Sigmoid colon (tissue), 7 donors: ENCODE data around the gene PPP2R2C. TPM values are rescaled to one million over a fixed set of nuclear protein-coding genes. Genes with fewer than 3 reads are reported as not detected.
A peak's percentile ranks its signal among the peaks of the same experiment; 100 is the strongest.

ENCODE experiments used
- DNase-seq: peaks from one replicate; pipeline ENCODE4 v3.0.0-alpha.2; 2019
- H3K27ac ChIP-seq, 4 donors: fragments of 200-600 bp; sonication (generic); one replicate each; pipeline ENCODE4 v1.5.1; 2016 to 2019; ENCODE audit warnings: mild to moderate bottlenecking in 1 of 4
- H3K27me3 ChIP-seq, 3 donors: fragments of 200-600 bp; sonication (generic); one replicate each; pipeline ENCODE4 v1.5.1; 2019; ENCODE audit warnings: mild to moderate bottlenecking in 1 of 3
- H3K36me3 ChIP-seq, 4 donors: fragments of 200-600 bp; sonication (generic); one replicate each; pipeline ENCODE4 v1.5.1; 2016 to 2019
- H3K4me1 ChIP-seq, 4 donors: fragments of 200-600 bp; sonication (generic); one replicate each; pipeline ENCODE4 v1.5.1; 2017 to 2019
- H3K4me3 ChIP-seq, 4 donors: fragments of 200-600 bp; sonication (generic); one replicate each; pipeline ENCODE4 v1.5.1; 2017 to 2019; ENCODE audit warnings: mild to moderate bottlenecking in 2 of 4, moderate library complexity in 1 of 4
- H3K9me3 ChIP-seq, 4 donors: fragments of 200-600 bp in 3 of 4; sonication (generic) in 3 of 4; one replicate each; pipeline versions ENCODE4 v1.5.1 to v1.6.1; 2013 to 2019
- CTCF ChIP-seq, 4 experiments: fragments of 450-650 bp in 3 of 4; fragments of 200-600 bp in 1 of 4; IDR thresholded peaks; one replicate each; pipeline ENCODE4 v1.5.1; 2016 to 2019; ENCODE audit warnings: antibody characterized with exemption in 4 of 4, mild to moderate bottlenecking in 3 of 4, moderate library complexity in 2 of 4
- EP300 ChIP-seq, 4 donors: sonication (generic); formaldehyde crosslinking; IDR thresholded peaks; one replicate each; pipeline ENCODE4 v1.6.1; 2017; ENCODE audit warnings: antibody characterized with exemption in 4 of 4
- POLR2A ChIP-seq, 2 donors: fragments of 450-650 bp; IDR thresholded peaks; one replicate each; pipeline ENCODE4 v1.6.1; 2016; ENCODE audit warnings: antibody characterized with exemption in 2 of 2, mild to moderate bottlenecking in 2 of 2, moderate library complexity in 2 of 2
- POLR2AphosphoS5 ChIP-seq, 4 donors: sonication (generic); formaldehyde crosslinking; IDR thresholded peaks; one replicate each; pipeline ENCODE4 v1.6.1; 2017; ENCODE audit warnings: antibody characterized with exemption in 4 of 4
- WGBS, 2 donors: extraction: QIAGEN DNeasy Blood & Tissue Kit; methylation state at CpG; one replicate each; pipeline ENCODE4 v1.1.7; 2013; 5-methylcytosine and 5-hydroxymethylcytosine counted together
- intact Hi-C: fragments of 100-400 bp; cut with DNase I; formaldehyde crosslinking; loops from one replicate; pipeline ENCODE4 v1.15.1; 2023
- polyA plus RNA-seq, 3 donors: library from polyadenylated mRNA; stranded (reverse); fragments of 200-250 nt; gene quantifications; one replicate each; pipeline ENCODE4 v1.2.3, GENCODE V29; 2013
- total RNA-seq, 4 donors: library from RNA; depleted of rRNA; stranded (reverse); fragments of >200 nt; gene quantifications; one replicate each; pipeline ENCODE4 v1.1.0, GENCODE V29; 2016
- donor health status: healthy with polysubstance abuse.
- donor health status: Bipolar disorder and iron deficiency.
- donor health status: healthy.

PPP2R2C gene
- total and polyA plus RNA-seq, 7 donors = 0.49 to 2.8 (median 1.1) TPM; not detected in 2

GRCh38 chr4:6303943-6304342, 168.5 kb downstream of the PPP2R2C start:
- H3K36me3 ChIP-seq = peaks cover 20 to 55% (median 33%) of the 10 kb centered on the region in 4 donors
- 92% methylated on average over 12 of the region's 12 CpGs for WGBS, 2 donors
- TF ChIP-seq POLR2AphosphoS5 (IDR thresholded peaks at IDR 0.05) (no peak), EP300 (IDR thresholded peaks at IDR 0.05) (no peak), CTCF (IDR thresholded peaks at IDR 0.05) (no peak), POLR2A (IDR thresholded peaks at IDR 0.05) (no peak)

GRCh38 chr4:6302869-6303268, 169.5 kb downstream of the PPP2R2C start:
- peaks cover 0 to 5% (median 0%) of the 10 kb centered on the region in 4 donors for H3K4me1 ChIP-seq
- intact Hi-C loops = no loop called here
- peaks cover 24 to 59% (median 33%) of the 10 kb centered on the region in 4 donors for H3K36me3 ChIP-seq
- no peak for DNase-seq
- WGBS, 2 donors = 85 to 91% methylated on average over 6 of the region's 6 CpGs
- no peaks in the 10 kb centered on the region for H3K9me3 ChIP-seq
- no peak overlapping the region for H3K27ac ChIP-seq
- H3K27me3 ChIP-seq = no peaks in the 10 kb centered on the region
- TF ChIP-seq POLR2A (IDR thresholded peaks at IDR 0.05) (no peak), CTCF (IDR thresholded peaks at IDR 0.05) (no peak), EP300 (IDR thresholded peaks at IDR 0.05) (no peak), POLR2AphosphoS5 (IDR thresholded peaks at IDR 0.05) (no peak)
- H3K4me3 ChIP-seq = no peak overlapping the region

More at GRCh38 chr4:6303943-6304342, 168.5 kb downstream of the PPP2R2C start:
- intact Hi-C loops = no loop called here
- no peaks in the 10 kb centered on the region for H3K27me3 ChIP-seq
- H3K27ac ChIP-seq = no peak overlapping the region
- peaks cover 0 to 2% (median 1%) of the 10 kb centered on the region in 4 donors for H3K4me1 ChIP-seq
- no peak overlapping the region for H3K4me3 ChIP-seq
- no peaks in the 10 kb centered on the region for H3K9me3 ChIP-seq
- no peak for DNase-seq

- no peaks in the 10 kb centered on the region for H3K9me3 ChIP-seq
- H3K27me3 ChIP-seq = no peaks in the 10 kb centered on the region
- peak; percentile 61 for DNase-seq
- no peak for TF ChIP-seq POLR2AphosphoS5 (IDR thresholded peaks at IDR 0.05)
- TF ChIP-seq POLR2A (IDR thresholded peaks at IDR 0.05) = no peak
- no peak for TF ChIP-seq EP300 (IDR thresholded peaks at IDR 0.05)
- no peak for TF ChIP-seq CTCF (IDR thresholded peaks at IDR 0.05)
- intact Hi-C loops = no loop called here
- no peak overlapping the region for H3K4me3 ChIP-seq
- H3K36me3 ChIP-seq = peaks cover 24 to 67% (median 35%) of the 10 kb centered on the region in 4 donors
- H3K4me1 ChIP-seq = peaks cover 0 to 5% (median 0%) of the 10 kb centered on the region in 4 donors
- no peak overlapping the region for H3K27ac ChIP-seq
- 96 to 98% methylated on average over 55 of the region's 55 CpGs for WGBS, 2 donors
Observed at GRCh38 chr4:6301732-6302442, 170.5 kb downstream of the PPP2R2C start.

GRCh38 chr4:6301051-6301731, 171.2 kb downstream of the PPP2R2C start:
- H3K27me3 ChIP-seq = no peaks in the 10 kb centered on the region
- peaks cover 24 to 74% (median 39%) of the 10 kb centered on the region in 4 donors for H3K36me3 ChIP-seq
- intact Hi-C loops = no loop called here
- 94% methylated on average over 35 of the region's 35 CpGs for WGBS, 2 donors
- peak; percentile 60 for DNase-seq
- peaks cover 0 to 5% (median 0%) of the 10 kb centered on the region in 4 donors for H3K4me1 ChIP-seq
- H3K9me3 ChIP-seq = no peaks in the 10 kb centered on the region
- H3K4me3 ChIP-seq = no peak overlapping the region
- no peak for TF ChIP-seq EP300 (IDR thresholded peaks at IDR 0.05)
- no peak for TF ChIP-seq POLR2AphosphoS5 (IDR thresholded peaks at IDR 0.05)
- no peak for TF ChIP-seq POLR2A (IDR thresholded peaks at IDR 0.05)
- no peak for TF ChIP-seq CTCF (IDR thresholded peaks at IDR 0.05)
- H3K27ac ChIP-seq = no peak overlapping the region
